Measurements from ENCODE around the gene SZT2. TPM values are rescaled to one million over a fixed set of nuclear protein-coding genes. Genes with fewer than 3 reads are reported as not detected.

SZT2 gene
- total RNA-seq, 1 donor from 2014 or later, result 11.0 TPM

DNA sequence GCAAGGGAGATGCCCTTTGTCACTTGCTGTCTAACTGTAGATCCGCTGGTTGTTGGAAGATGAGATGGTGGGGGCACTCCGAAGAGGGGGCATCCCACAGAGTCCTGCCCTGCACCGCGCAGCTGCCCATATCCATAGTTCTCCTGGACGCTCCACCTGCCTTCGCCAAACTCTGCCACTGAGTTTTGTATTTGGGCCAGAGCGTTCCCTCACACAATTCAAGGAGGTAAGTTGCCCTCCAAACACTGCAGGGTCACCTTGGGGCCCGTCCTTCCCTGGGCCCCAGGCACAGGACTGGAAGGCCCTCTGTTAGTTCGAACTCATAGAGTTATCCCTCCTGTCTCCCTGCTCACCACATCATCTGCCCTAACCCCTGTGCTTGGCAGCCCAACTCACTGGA, 42.0 kb downstream of the SZT2 start:
- no peaks in the 10 kb centered on the region for H4K20me1 ChIP-seq (ENCODE audit: low read depth)
- TF ChIP-seq, protein P1, sequence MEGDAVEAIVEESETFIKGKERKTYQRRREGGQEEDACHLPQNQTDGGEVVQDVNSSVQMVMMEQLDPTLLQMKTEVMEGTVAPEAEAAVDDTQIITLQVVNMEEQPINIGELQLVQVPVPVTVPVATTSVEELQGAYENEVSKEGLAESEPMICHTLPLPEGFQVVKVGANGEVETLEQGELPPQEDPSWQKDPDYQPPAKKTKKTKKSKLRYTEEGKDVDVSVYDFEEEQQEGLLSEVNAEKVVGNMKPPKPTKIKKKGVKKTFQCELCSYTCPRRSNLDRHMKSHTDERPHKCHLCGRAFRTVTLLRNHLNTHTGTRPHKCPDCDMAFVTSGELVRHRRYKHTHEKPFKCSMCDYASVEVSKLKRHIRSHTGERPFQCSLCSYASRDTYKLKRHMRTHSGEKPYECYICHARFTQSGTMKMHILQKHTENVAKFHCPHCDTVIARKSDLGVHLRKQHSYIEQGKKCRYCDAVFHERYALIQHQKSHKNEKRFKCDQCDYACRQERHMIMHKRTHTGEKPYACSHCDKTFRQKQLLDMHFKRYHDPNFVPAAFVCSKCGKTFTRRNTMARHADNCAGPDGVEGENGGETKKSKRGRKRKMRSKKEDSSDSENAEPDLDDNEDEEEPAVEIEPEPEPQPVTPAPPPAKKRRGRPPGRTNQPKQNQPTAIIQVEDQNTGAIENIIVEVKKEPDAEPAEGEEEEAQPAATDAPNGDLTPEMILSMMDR (IDR thresholded peaks at IDR 0.05), result no peak
- TF ChIP-seq EZH2phosphoT487 (IDR thresholded peaks at IDR 0.05) (no peak), EZH2 (IDR thresholded peaks at IDR 0.05) (no peak)
- Mint-ChIP-seq H3K36me3 (peaks cover 33% of the 10 kb centered on the region), H3K27ac (no peak overlapping the region), H3K4me3 (peak overlapping the region; percentile 36), H3K4me1 (peaks cover 19% of the 10 kb centered on the region), H3K9me3 (no peaks in the 10 kb centered on the region), H3K27me3 (ENCODE audit: insufficient read depth, low read depth) (peaks cover 6% of the 10 kb centered on the region)
- no peaks in the 10 kb centered on the region for H3K4me1 ChIP-seq
- H2AFZ ChIP-seq (replicated peaks), result no peak overlapping the region
- H3K9ac ChIP-seq, result no peak overlapping the region
- no peaks in the 10 kb centered on the region for H3K36me3 ChIP-seq
- no peak for DNase-seq (ENCODE audit: low spot score)
- H3K4me3 ChIP-seq, result no peak overlapping the region
- H3K27me3 ChIP-seq, result no peaks in the 10 kb centered on the region
- no peak overlapping the region for H3K4me2 ChIP-seq
- no peak overlapping the region for H3K27ac ChIP-seq
- H3K9me3 ChIP-seq (ENCODE audit: low read depth), result no peaks in the 10 kb centered on the region
- H3F3A ChIP-seq (ENCODE audit: low read depth), result no peaks in the 10 kb centered on the region
- no peaks in the 10 kb centered on the region for H3K79me2 ChIP-seq (ENCODE audit: low read depth)

DNA sequence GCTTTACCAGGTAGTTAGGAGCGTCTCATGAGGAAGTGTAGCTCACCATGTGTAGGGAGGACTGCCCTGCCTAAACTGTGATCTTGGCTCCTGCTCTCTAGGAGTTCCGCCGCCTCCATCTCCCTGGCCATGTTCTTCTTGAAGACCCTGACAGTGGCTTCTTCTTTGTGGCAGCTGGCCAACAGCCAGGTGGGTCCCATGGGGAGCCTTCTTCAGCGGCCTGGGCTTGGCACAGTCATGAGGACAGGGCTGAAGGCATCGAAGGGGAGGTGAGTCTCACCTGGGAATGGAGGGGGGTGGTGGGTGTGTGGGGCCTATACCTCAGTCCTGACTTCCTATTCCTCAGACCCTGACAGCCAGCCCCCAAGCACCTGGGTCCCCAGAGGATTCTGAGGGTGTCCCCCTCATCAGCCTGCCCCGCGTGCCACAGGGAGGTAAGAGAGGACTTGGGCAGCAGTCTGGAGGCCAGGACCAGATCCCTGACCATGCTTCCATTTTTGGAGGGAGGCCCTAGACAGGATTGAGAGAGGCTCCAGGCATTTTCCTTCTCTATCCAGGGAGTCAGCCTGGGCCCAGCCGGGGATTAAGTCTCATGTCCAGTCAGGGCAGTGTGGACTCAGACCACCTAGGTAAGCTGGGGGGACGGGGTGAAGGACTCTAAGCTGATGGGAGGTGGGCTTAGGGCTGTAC, 42.6 kb downstream of the SZT2 start:
- no peak for TF ChIP-seq EZH2 (IDR thresholded peaks at IDR 0.05)
- TF ChIP-seq, protein P1 (IDR thresholded peaks at IDR 0.05), result no peak
- TF ChIP-seq EZH2phosphoT487 (IDR thresholded peaks at IDR 0.05), result no peak
- Histone ChIP-seq H3K4me1 (no peaks in the 10 kb centered on the region), H3K9ac (no peak overlapping the region), H3F3A (ENCODE audit: low read depth) (no peaks in the 10 kb centered on the region), H3K4me2 (no peak overlapping the region), H2AFZ (replicated peaks) (no peak overlapping the region), H3K27ac (no peak overlapping the region), H3K4me3 (no peak overlapping the region), H3K27me3 (no peaks in the 10 kb centered on the region), H3K36me3 (no peaks in the 10 kb centered on the region), H4K20me1 (ENCODE audit: low read depth) (no peaks in the 10 kb centered on the region), H3K79me2 (ENCODE audit: low read depth) (no peaks in the 10 kb centered on the region), H3K9me3 (ENCODE audit: low read depth) (no peaks in the 10 kb centered on the region)
- DNase-seq (ENCODE audit: low spot score), result no peak
- H3K9me3 Mint-ChIP-seq, result no peaks in the 10 kb centered on the region
- H3K27me3 Mint-ChIP-seq (ENCODE audit: insufficient read depth, low read depth), result peaks cover 5% of the 10 kb centered on the region
- no peak overlapping the region for H3K27ac Mint-ChIP-seq
- H3K4me3 Mint-ChIP-seq, result no peak overlapping the region
- H3K36me3 Mint-ChIP-seq, result peaks cover 28% of the 10 kb centered on the region
- H3K4me1 Mint-ChIP-seq, result peaks cover 25% of the 10 kb centered on the region

DNA sequence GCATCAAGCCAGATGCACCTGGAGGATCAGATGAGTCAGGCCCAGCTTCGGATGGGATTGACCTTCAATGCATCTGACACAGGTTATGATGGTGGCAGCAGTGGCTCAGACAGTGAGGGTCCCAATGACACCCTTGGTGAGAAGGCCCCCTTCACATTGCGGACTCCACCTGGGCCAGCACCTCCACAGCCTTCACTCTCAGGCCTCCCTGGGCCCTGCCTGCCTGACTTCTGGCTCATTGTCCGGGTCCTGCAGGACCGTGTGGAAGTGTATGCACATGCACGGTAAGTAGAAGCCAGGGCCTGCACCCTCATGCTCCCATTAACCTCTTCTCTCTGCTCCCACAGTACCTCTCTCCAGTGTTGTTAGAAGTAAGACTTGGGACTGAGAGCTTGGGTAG, 43.2 kb downstream of the SZT2 start:
- no peaks in the 10 kb centered on the region for H3F3A ChIP-seq (ENCODE audit: low read depth)
- Mint-ChIP-seq H3K36me3 (peaks cover 28% of the 10 kb centered on the region), H3K9me3 (no peaks in the 10 kb centered on the region), H3K27ac (no peak overlapping the region), H3K4me3 (no peak overlapping the region), H3K27me3 (ENCODE audit: insufficient read depth, low read depth) (peaks cover 6% of the 10 kb centered on the region), H3K4me1 (peaks cover 30% of the 10 kb centered on the region)
- TF ChIP-seq EZH2phosphoT487 (IDR thresholded peaks at IDR 0.05), result no peak
- TF ChIP-seq EZH2 (IDR thresholded peaks at IDR 0.05), result no peak
- TF ChIP-seq, protein P1 (IDR thresholded peaks at IDR 0.05), result no peak
- no peaks in the 10 kb centered on the region for H3K79me2 ChIP-seq (ENCODE audit: low read depth)
- no peak overlapping the region for H3K9ac ChIP-seq
- H3K27me3 ChIP-seq, result no peaks in the 10 kb centered on the region
- H4K20me1 ChIP-seq (ENCODE audit: low read depth), result no peaks in the 10 kb centered on the region
- no peaks in the 10 kb centered on the region for H3K4me1 ChIP-seq
- no peak overlapping the region for H3K4me2 ChIP-seq
- no peak for DNase-seq (ENCODE audit: low spot score)
- H3K4me3 ChIP-seq, result no peak overlapping the region
- H2AFZ ChIP-seq (replicated peaks), result no peak overlapping the region
- H3K36me3 ChIP-seq, result no peaks in the 10 kb centered on the region
- H3K9me3 ChIP-seq (ENCODE audit: low read depth), result no peaks in the 10 kb centered on the region
- no peak overlapping the region for H3K27ac ChIP-seq
